Measurements from ENCODE around the gene CFAP100.

Gene CFAP100

GRCh38 chr3:126459763-126460127 lies 65.0 kb downstream of the CFAP100 start:
- H3K9ac ChIP-seq (ENCODE audit: low read depth, low read length): no peak overlapping the region
- no peak overlapping the region for H3K4me3 ChIP-seq (ENCODE audit: low read length)
- H3K36me3 ChIP-seq (ENCODE audit: insufficient read depth, low read length): peaks cover 94% of the 10 kb centered on the region
- H3K9me3 ChIP-seq (ENCODE audit: insufficient read depth, low read depth, low read length): no peaks in the 10 kb centered on the region
- 94% methylated on average over 9 of the region's 9 CpGs for WGBS
- H3K27me3 ChIP-seq (ENCODE audit: insufficient read depth, low read length): no peaks in the 10 kb centered on the region
- no peaks in the 10 kb centered on the region for H3K4me1 ChIP-seq (ENCODE audit: insufficient read depth, low read length)
- no peak overlapping the region for H3K27ac ChIP-seq (ENCODE audit: low read depth, low read length)

- no peaks in the 10 kb centered on the region for H3K27me3 ChIP-seq (ENCODE audit: insufficient read depth, low read length)
- no peak overlapping the region for H3K4me3 ChIP-seq (ENCODE audit: low read length)
- H3K9me3 ChIP-seq (ENCODE audit: insufficient read depth, low read depth, low read length): no peaks in the 10 kb centered on the region
- H3K36me3 ChIP-seq (ENCODE audit: insufficient read depth, low read length): peaks cover 94% of the 10 kb centered on the region
- 87% methylated on average over 7 of the region's 7 CpGs for WGBS
- no peak overlapping the region for H3K27ac ChIP-seq (ENCODE audit: low read depth, low read length)
- no peaks in the 10 kb centered on the region for H3K4me1 ChIP-seq (ENCODE audit: insufficient read depth, low read length)
- H3K9ac ChIP-seq (ENCODE audit: low read depth, low read length): no peak overlapping the region
These were observed 65.7 kb downstream of the CFAP100 start for GRCh38 chr3:126460381-126460780.

DNA sequence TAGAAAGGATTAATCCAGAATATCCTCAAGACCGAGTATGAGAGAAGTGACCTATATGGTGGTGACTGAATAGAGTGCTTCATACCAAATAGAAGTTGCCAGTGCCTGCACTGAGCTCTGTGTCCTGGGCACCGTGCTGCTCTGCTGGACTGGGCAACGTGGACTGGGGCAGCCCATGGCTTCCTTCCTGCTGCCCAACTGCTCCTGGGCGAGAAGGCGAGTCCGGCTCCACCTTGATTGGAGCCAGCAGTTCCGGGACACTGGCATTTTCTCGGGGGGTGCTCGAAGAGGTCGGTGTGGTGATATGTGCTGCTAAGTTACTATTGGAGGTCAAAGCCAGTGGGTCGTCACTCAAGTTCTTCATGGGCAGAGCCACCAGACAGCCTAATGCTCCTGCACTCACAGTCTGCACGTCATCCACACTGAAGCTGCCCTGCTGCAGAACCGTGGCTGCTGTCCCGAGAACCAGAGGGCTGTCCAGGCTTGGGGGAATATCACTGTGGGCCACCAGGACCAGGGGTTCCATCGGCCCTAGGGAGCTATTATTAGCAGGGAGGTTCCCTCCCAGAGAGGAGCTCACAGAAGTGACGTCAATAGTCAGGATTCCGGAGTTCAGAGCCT lies 66.9 kb downstream of the CFAP100 start:
- WGBS: 94% methylated on average over 17 of the region's 17 CpGs

GRCh38 chr3:126463521-126463920 lies 68.8 kb downstream of the CFAP100 start:
- no peak overlapping the region for H3K4me3 ChIP-seq (ENCODE audit: low read length)
- peaks cover 98% of the 10 kb centered on the region for H3K36me3 ChIP-seq (ENCODE audit: insufficient read depth, low read length)
- WGBS: 94% methylated on average over 2 of the region's 2 CpGs
- H3K9me3 ChIP-seq (ENCODE audit: insufficient read depth, low read depth, low read length): no peaks in the 10 kb centered on the region
- H3K9ac ChIP-seq (ENCODE audit: low read depth, low read length): no peak overlapping the region
- H3K27me3 ChIP-seq (ENCODE audit: insufficient read depth, low read length): no peaks in the 10 kb centered on the region
- H3K27ac ChIP-seq (ENCODE audit: low read depth, low read length): no peak overlapping the region
- H3K4me1 ChIP-seq (ENCODE audit: insufficient read depth, low read length): no peaks in the 10 kb centered on the region

More for the DNA sequence above, 66.9 kb downstream of the CFAP100 start:
- Histone ChIP-seq H3K27me3 (ENCODE audit: insufficient read depth, low read length) (no peaks in the 10 kb centered on the region), H3K4me1 (ENCODE audit: insufficient read depth, low read length) (no peaks in the 10 kb centered on the region), H3K36me3 (ENCODE audit: insufficient read depth, low read length) (peaks cover 96% of the 10 kb centered on the region), H3K9me3 (ENCODE audit: insufficient read depth, low read depth, low read length) (no peaks in the 10 kb centered on the region), H3K27ac (ENCODE audit: low read depth, low read length) (no peak overlapping the region), H3K4me3 (ENCODE audit: low read length) (no peak overlapping the region), H3K9ac (ENCODE audit: low read depth, low read length) (no peak overlapping the region)

- 96% methylated on average over 4 of the region's 4 CpGs for WGBS
- Histone ChIP-seq H3K36me3 (ENCODE audit: insufficient read depth, low read length) (peaks cover 98% of the 10 kb centered on the region), H3K9ac (ENCODE audit: low read depth, low read length) (no peak overlapping the region), H3K27ac (ENCODE audit: low read depth, low read length) (no peak overlapping the region), H3K9me3 (ENCODE audit: insufficient read depth, low read depth, low read length) (no peaks in the 10 kb centered on the region), H3K4me3 (ENCODE audit: low read length) (no peak overlapping the region), H3K4me1 (ENCODE audit: insufficient read depth, low read length) (no peaks in the 10 kb centered on the region), H3K27me3 (ENCODE audit: insufficient read depth, low read length) (no peaks in the 10 kb centered on the region)
These were observed 69.4 kb downstream of the CFAP100 start for GRCh38 chr3:126464093-126464492.

DNA sequence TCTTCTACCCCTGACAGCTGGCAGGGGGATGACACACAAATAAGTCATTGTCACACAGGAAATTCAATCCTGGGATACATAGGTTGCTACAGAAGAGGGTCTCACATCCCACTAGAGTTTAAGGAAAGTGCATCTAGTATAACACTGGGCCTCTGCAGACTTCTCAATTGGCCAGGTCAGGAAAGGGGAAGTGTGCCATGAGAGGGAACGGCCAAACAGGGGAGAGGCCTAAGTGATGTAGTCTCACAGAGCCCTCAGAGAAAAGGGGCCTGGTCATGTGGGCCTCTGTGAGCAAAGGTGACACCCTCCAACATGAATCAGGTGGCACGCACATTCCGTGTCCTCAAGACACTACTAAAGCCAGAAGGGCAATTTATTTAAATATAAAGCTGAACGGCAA lies 69.8 kb downstream of the CFAP100 start:
- Histone ChIP-seq H3K27me3 (ENCODE audit: insufficient read depth, low read length) (no peaks in the 10 kb centered on the region), H3K4me3 (ENCODE audit: low read length) (no peak overlapping the region), H3K9me3 (ENCODE audit: insufficient read depth, low read depth, low read length) (no peaks in the 10 kb centered on the region), H3K4me1 (ENCODE audit: insufficient read depth, low read length) (no peaks in the 10 kb centered on the region), H3K9ac (ENCODE audit: low read depth, low read length) (no peak overlapping the region), H3K36me3 (ENCODE audit: insufficient read depth, low read length) (peaks cover 98% of the 10 kb centered on the region), H3K27ac (ENCODE audit: low read depth, low read length) (no peak overlapping the region)
- WGBS: 84% methylated on average over 4 of the region's 4 CpGs

GRCh38 chr3:126464997-126465396 lies 70.3 kb downstream of the CFAP100 start:
- Histone ChIP-seq H3K36me3 (ENCODE audit: insufficient read depth, low read length) (peaks cover 98% of the 10 kb centered on the region), H3K27me3 (ENCODE audit: insufficient read depth, low read length) (no peaks in the 10 kb centered on the region), H3K9me3 (ENCODE audit: insufficient read depth, low read depth, low read length) (no peaks in the 10 kb centered on the region), H3K4me1 (ENCODE audit: insufficient read depth, low read length) (no peaks in the 10 kb centered on the region), H3K9ac (ENCODE audit: low read depth, low read length) (no peak overlapping the region), H3K27ac (ENCODE audit: low read depth, low read length) (no peak overlapping the region), H3K4me3 (ENCODE audit: low read length) (no peak overlapping the region)
- WGBS: 97% methylated on average over 11 of the region's 11 CpGs

GRCh38 chr3:126465928-126466544 lies 71.3 kb downstream of the CFAP100 start:
- no peaks in the 10 kb centered on the region for H3K4me1 ChIP-seq (ENCODE audit: insufficient read depth, low read length)
- H3K9me3 ChIP-seq (ENCODE audit: insufficient read depth, low read depth, low read length): no peaks in the 10 kb centered on the region
- WGBS: 96% methylated on average over 16 of the region's 16 CpGs
- H3K27ac ChIP-seq (ENCODE audit: low read depth, low read length): no peak overlapping the region
- peaks cover 98% of the 10 kb centered on the region for H3K36me3 ChIP-seq (ENCODE audit: insufficient read depth, low read length)
- H3K27me3 ChIP-seq (ENCODE audit: insufficient read depth, low read length): no peaks in the 10 kb centered on the region
- no peak overlapping the region for H3K9ac ChIP-seq (ENCODE audit: low read depth, low read length)
- H3K4me3 ChIP-seq (ENCODE audit: low read length): no peak overlapping the region

- H3K4me1 ChIP-seq (ENCODE audit: insufficient read depth, low read length): no peaks in the 10 kb centered on the region
- H3K27me3 ChIP-seq (ENCODE audit: insufficient read depth, low read length): no peaks in the 10 kb centered on the region
- no peak overlapping the region for H3K9ac ChIP-seq (ENCODE audit: low read depth, low read length)
- 93% methylated on average over 19 of the region's 19 CpGs for WGBS
- no peak overlapping the region for H3K27ac ChIP-seq (ENCODE audit: low read depth, low read length)
- no peak overlapping the region for H3K4me3 ChIP-seq (ENCODE audit: low read length)
- no peaks in the 10 kb centered on the region for H3K9me3 ChIP-seq (ENCODE audit: insufficient read depth, low read depth, low read length)
- peaks cover 98% of the 10 kb centered on the region for H3K36me3 ChIP-seq (ENCODE audit: insufficient read depth, low read length)
These were observed 72.3 kb downstream of the CFAP100 start for GRCh38 chr3:126466886-126467610.

DNA sequence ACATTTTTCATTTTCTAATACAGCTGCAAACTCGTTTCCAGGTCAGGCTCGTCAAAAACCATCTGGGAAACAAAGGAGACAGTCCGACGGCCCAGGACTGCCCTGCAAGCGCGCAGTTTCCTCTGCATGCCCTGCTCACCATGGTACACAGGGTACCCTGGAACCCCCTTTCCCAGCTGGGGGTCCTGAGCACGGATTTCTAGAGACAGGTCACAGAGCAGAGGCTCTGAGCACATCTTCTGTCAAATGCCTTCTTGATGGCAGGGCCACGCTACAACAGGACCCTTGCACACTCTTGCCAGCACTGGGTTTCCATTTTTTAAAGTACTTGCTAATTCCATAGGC lies 72.9 kb downstream of the CFAP100 start:
- Histone ChIP-seq H3K36me3 (ENCODE audit: insufficient read depth, low read length) (peaks cover 93% of the 10 kb centered on the region), H3K9ac (ENCODE audit: low read depth, low read length) (no peak overlapping the region)
- WGBS: 81% methylated on average over 8 of the region's 8 CpGs

DNA sequence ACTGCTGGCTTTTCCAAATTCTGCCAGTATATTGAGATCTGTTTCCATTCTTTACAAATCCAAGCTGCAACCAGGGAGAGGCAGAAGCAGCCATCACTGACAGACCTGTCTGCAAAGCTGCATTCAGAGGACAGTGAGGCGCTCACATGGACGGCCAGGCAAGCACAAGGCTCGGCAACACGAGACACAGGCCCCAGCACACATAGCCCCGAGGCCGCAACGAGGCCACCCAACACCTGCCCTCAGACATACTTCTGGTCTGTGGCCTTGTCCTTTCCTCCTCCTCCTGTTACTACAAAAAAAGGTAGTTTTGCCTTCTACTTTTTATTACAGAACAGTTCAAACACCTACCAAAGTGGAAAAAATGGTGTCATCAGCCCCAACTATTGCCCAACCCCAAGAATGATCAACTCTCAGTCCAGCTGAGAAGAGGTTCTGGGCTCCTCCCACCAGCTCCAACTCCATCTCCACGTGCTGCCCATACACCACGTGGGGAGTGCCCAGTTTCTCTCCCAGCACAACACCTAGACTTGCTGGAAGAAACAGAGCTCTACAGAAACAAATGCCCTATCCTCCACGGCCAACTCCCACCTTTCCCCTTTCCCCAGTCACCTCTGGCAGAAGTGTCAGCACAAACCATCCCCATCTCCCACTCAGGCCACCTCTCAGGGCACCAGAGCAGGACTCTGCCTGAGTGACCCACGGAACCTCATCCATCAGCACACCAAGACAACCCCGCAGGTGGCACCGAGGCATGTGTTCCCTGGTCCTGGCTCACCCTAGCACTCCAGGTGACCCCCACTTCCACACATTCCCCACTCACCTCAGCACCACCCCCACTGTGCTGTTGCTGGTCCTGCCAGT lies 73.6 kb downstream of the CFAP100 start:
- 89% methylated on average over 13 of the region's 13 CpGs for WGBS
- H3K36me3 ChIP-seq (ENCODE audit: insufficient read depth, low read length): peaks cover 88% of the 10 kb centered on the region

More for the DNA sequence above, 72.9 kb downstream of the CFAP100 start:
- H3K27me3 ChIP-seq (ENCODE audit: insufficient read depth, low read length): no peaks in the 10 kb centered on the region
- no peak overlapping the region for H3K4me3 ChIP-seq (ENCODE audit: low read length)
- H3K9me3 ChIP-seq (ENCODE audit: insufficient read depth, low read depth, low read length): no peaks in the 10 kb centered on the region
- no peak overlapping the region for H3K27ac ChIP-seq (ENCODE audit: low read depth, low read length)
- H3K4me1 ChIP-seq (ENCODE audit: insufficient read depth, low read length): no peaks in the 10 kb centered on the region

More for the DNA sequence above, 73.6 kb downstream of the CFAP100 start:
- Histone ChIP-seq H3K4me3 (ENCODE audit: low read length) (no peak overlapping the region), H3K27ac (ENCODE audit: low read depth, low read length) (no peak overlapping the region), H3K9ac (ENCODE audit: low read depth, low read length) (no peak overlapping the region), H3K27me3 (ENCODE audit: insufficient read depth, low read length) (no peaks in the 10 kb centered on the region), H3K9me3 (ENCODE audit: insufficient read depth, low read depth, low read length) (no peaks in the 10 kb centered on the region), H3K4me1 (ENCODE audit: insufficient read depth, low read length) (peaks cover 5% of the 10 kb centered on the region)

Measured in HUES64 (cell line).